GM21619 (cell line): ENCODE measurements around the gene ME2.
"Not testable (repeated sequence)": the region's sequence is repeated elsewhere in the genome, so short reads cannot be mapped to it uniquely, and the experiment has no call there.

Experiments used
- ATAC-seq: cut with Tn5 transposase; IDR thresholded peaks from one replicate; pipeline ENCODE4 v1.9.1; 2021; ENCODE audit not compliant: unreplicated experiment

Gene ME2

DNA sequence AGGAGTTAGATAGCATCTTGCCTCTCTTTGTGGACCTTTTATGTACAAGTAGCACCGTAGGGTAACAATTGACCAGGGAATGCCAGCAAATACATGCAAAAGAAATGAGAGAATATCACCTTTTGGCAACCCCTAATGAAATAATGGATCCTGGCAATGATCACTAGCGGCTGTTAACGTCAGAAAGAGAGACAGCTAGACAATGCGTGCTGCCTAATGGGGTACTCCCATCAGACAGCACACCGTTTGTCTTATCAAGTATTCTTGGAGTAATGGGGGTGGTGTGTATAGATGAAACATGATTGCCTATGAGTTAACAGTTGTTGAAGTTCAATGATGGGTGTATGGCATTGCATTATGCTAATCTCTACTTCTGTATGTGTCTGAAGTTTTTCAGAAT, 90.5 kb downstream of the ME2 start:
- ATAC-seq: no peak

- no peak for ATAC-seq
Observed at GRCh38 chr18:50970006-50970405, 91.1 kb downstream of the ME2 start.

GRCh38 chr18:50972404-50972803, 93.5 kb downstream of the ME2 start:
- ATAC-seq: not testable (repeated sequence)

GRCh38 chr18:50973367-50974126, 94.6 kb downstream of the ME2 start:
- no peak for ATAC-seq

DNA sequence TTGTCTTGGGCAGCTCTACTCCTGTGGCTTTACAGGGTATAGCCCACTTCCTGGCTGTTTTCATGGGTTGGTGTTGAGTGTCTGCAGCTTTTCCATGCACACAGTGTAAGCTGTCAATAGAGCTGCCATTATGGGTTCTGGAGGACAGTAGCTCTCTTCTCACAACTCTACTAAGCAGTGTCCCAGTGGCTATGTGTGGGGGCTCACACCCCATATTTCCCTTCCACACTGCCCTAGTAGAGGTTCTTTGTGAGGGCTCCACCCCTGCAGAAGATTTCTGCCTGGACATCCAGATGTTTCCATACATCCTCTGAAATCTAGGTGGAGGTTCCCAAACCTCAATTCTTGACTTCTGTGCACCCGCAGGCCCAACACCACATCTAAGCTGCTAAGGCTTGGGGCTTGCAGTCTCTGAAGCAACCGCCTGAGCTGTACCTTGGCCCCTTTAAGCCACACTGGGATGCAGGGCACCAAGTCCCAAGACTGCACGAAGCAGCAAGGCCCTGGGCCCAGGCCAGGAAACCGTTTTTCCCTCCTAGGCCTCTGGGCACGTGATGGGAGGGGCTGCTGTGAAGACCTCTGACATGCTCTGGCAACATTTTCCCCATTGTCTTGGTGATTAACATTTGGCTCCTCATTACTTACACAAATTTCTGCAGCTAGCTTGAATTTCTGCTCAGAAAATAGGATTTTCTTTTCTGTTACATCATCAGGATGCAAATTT, 98.3 kb downstream of the ME2 start:
- ATAC-seq: no peak

DNA sequence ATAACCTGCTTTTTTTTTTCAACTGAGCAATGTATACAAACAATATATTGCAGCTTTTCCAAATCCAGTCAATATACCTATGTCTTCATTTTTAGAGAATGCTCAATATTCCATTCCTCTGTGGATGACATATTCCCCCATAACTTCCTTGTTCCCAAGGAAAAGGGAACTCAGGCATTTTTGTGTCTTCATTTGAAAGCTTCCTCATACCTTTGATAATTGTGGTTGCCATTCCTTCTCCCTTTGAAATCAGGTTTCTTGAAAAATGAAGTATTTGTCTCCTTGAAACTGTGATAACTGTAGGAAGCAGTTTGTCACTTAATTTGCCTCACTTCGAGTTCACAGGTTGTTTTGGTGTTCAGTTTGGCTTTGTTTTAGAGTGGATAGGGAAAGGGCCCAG, 102.5 kb downstream of the ME2 start:
- no peak for ATAC-seq

GRCh38 chr18:50982086-50982801, 103.3 kb downstream of the ME2 start:
- no peak for ATAC-seq

DNA sequence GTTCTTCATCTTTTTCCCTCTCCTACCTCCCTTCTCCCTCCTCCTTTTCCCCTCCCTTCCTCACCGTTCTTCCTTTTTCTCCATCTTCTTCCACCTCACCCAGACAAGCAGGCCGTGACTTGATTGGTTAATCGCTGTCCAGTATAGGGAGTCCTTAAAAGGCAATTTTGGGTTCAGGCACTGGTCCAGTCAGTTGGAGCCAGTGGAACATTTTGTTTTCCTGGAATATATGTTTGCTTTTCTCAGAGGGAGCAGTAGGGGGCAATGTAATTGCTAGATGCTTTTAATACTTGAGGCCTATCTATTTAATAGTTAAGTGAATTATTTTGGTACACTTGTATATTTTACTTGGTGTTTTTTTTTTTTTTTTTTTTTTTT, 103.9 kb downstream of the ME2 start:
- ATAC-seq: no peak

GRCh38 chr18:50986360-50987087, 107.6 kb downstream of the ME2 start:
- no peak for ATAC-seq

GRCh38 chr18:50987261-50987660, 108.3 kb downstream of the ME2 start:
- no peak for ATAC-seq

DNA sequence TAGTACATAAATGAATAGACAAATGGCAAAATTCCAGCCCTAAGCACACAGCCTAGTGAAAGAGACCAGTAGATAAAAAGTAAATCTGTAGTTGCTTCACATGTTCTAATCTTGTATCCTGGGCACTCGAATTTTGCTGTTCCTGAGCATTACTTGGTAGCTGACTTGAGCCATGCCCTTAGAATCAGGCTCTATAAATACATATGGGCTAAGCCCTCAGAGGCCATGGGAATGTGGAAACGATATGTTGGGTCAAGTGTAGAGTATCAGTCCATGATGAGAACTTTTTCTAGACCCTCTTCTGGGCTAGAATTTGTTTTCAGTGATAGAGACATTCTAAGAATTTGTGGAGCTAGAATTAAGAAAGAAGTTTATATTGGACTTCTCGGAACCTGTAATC, 110.8 kb downstream of the ME2 start:
- ATAC-seq: no peak

DNA sequence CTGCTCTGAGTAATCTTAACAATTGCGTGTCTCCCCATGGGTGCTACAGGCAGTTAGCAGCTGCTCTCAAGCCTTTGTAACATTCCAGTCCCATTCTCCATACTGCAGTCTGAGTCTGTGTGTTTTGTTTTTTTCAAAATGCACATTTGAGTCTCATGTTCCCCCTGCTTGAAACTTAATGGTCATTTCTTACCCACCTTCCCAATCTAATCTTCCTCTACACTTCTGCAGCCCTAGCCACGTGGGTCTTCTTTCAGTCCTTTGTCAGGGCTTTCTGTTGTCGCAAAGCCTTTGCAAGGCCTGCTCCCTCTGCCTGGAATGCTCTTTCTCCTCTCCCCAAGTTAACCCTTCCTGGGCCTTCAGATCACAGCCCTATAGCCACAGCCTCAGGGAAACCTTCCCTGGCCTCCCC, 113.4 kb downstream of the ME2 start:
- no peak for ATAC-seq

- ATAC-seq: no peak
Observed at GRCh38 chr18:50994031-50994430, 115.1 kb downstream of the ME2 start.

- not testable (repeated sequence) for ATAC-seq
Observed at GRCh38 chr18:51003174-51003573, 124.3 kb downstream of the ME2 start.
